GM12891 (cell line): Measurements from ENCODE around the gene DHX36.

ENCODE experiments used
- POLR2A ChIP-seq: IDR thresholded peaks from 2 replicates; pipeline ENCODE4 v1.6.1; 2011; ENCODE audit warnings: low read depth, low read length, control low read depth
- POLR2AphosphoS5 ChIP-seq: IDR thresholded peaks from 2 replicates; pipeline ENCODE4 v1.6.1; 2011; ENCODE audit warnings: low read depth, low read length, control low read depth
- SPI1 ChIP-seq: IDR thresholded peaks from 2 replicates; pipeline ENCODE4 v1.6.1; 2011; ENCODE audit warnings: low read depth, low read length, control low read depth
- TAF1 ChIP-seq: IDR thresholded peaks from 2 replicates; pipeline ENCODE4 v1.6.1; 2011; ENCODE audit warnings: low read depth, low read length, control low read depth

DNA sequence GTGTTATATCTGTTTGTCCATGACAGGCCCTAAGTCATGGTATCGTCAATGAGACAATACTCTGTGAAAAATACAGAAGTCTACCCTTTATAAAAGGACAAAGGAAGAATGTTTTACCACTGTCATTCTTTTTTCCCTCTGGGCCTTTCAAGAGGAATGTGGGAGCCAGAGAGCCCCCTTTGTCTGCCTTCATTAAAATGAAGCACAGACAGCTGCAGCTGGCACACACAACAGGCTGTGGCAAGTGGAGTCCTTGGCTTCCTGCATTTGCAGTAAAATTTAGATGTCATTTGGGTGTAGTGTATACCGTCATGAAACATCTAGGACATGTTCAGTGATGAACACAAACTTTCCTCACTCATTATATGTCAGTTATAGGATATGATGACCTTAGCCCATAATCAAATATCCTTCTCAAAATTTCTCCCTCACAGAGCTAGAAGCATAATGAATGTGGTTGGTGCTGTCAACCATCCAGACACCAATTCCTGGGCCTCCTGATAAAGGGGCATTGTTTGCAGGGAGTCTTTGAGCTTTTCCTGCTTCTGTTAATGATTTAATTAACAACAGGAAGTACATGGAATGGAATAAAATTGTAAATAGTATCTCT lies 76.4 kb downstream of the DHX36 start:
- TF ChIP-seq POLR2A (no peak), SPI1 (no peak), POLR2AphosphoS5 (no peak), TAF1 (no peak)
